Measurements from ENCODE around the gene DNLZ. TPM values are rescaled to one million over a fixed set of nuclear protein-coding genes. Genes with fewer than 3 reads are reported as not detected.
A peak's percentile ranks its signal among the peaks of the same experiment; 100 is the strongest.

The DNLZ gene
- total and polyA plus RNA-seq, 7 donors = 8.4 to 41.9 (median 19.7) TPM

DNA sequence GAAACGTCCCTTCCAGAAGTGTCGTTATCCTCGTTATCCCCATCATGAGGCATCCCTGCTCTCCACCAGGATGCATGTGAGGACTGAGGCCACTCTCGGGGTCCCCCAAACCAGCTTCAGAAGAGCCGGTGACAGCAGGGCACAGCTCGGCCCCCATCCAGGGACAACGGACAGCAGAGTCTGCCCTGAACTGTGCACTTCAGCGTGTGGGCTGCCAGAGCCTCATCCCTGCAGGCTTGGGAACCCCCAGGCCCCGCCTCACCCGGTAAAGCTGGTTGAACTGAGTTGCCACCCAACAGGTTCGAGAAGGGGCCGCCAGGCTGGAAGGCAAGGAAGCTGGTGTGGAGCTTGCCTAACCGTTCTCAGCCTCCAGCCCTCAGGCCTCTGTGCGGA lies 10.6 kb upstream of the DNLZ start:
- H3K4me3 ChIP-seq = no peak overlapping the region
- 82 to 91% methylated on average over 14 of the region's 14 CpGs for WGBS, 2 donors
- TF ChIP-seq, protein P1, sequence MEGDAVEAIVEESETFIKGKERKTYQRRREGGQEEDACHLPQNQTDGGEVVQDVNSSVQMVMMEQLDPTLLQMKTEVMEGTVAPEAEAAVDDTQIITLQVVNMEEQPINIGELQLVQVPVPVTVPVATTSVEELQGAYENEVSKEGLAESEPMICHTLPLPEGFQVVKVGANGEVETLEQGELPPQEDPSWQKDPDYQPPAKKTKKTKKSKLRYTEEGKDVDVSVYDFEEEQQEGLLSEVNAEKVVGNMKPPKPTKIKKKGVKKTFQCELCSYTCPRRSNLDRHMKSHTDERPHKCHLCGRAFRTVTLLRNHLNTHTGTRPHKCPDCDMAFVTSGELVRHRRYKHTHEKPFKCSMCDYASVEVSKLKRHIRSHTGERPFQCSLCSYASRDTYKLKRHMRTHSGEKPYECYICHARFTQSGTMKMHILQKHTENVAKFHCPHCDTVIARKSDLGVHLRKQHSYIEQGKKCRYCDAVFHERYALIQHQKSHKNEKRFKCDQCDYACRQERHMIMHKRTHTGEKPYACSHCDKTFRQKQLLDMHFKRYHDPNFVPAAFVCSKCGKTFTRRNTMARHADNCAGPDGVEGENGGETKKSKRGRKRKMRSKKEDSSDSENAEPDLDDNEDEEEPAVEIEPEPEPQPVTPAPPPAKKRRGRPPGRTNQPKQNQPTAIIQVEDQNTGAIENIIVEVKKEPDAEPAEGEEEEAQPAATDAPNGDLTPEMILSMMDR (IDR thresholded peaks at IDR 0.05) = no peak
- TF ChIP-seq EP300 (IDR thresholded peaks at IDR 0.05) (no peak), POLR2A (IDR thresholded peaks at IDR 0.05) (no peak), POLR2AphosphoS5 (IDR thresholded peaks at IDR 0.05) (no peak)
- no peak for DNase-seq
- no peaks in the 10 kb centered on the region for H3K9me3 ChIP-seq
- H3K4me1 ChIP-seq = peaks cover 0 to 8% (median 0%) of the 10 kb centered on the region in 4 donors
- no peak overlapping the region for H3K27ac ChIP-seq
- H3K27me3 ChIP-seq = no peaks in the 10 kb centered on the region
- H3K36me3 ChIP-seq = peaks cover 0 to 10% (median 0%) of the 10 kb centered on the region in 4 donors
- intact Hi-C loops (cut with DNase I) = no loop called here

DNA sequence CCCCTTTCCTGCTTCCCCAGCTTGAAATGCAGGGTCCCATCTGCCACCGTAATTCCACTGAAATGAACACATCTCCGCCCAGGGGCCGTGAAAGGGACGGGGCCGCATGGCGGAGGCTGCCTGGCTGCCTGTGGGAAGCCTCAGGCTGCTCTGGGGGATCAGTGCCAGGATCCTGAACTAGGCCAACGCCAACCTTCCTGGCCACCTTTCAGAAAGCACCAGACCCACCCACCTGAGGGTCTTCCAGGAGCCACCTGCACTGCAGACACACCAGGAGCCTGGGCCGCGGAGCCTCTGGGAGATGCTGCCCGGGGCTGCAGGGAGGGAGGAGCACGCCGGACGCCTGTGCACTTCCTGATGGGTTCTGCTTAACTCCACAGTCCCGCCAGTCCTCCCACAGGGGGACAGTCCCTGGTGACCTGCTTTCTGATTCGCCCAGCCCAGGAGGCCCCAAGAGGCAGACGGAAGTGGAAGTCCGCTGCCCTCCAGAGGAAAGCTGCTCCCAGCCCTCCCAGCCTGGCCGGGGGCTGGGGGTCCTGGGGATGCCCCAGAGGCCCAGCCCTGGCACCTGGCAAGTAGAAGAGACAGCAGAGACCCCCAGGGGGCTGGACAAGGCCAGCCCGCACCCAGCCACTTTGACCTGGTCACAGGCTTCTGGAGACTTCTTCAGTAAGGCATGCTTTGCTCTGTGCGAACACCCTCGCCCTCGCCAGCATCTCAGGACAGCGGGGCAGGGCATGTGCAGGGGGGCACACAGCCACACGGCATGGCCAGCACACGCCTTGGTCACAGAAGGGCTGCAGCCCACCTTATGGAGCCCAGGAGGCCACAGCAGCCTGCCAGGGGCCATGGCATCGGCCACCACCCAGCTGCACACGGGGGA lies 10.0 kb upstream of the DNLZ start, which contains the start of gene CARD9:
CARD9 (minus strand) TSS at position 370 of the 883 bp plus-strand sequence. CDS start 1,591 bp downstream, outside the sequence.
- WGBS, 2 donors = 62 to 71% methylated on average over 27 of the region's 27 CpGs

DNA sequence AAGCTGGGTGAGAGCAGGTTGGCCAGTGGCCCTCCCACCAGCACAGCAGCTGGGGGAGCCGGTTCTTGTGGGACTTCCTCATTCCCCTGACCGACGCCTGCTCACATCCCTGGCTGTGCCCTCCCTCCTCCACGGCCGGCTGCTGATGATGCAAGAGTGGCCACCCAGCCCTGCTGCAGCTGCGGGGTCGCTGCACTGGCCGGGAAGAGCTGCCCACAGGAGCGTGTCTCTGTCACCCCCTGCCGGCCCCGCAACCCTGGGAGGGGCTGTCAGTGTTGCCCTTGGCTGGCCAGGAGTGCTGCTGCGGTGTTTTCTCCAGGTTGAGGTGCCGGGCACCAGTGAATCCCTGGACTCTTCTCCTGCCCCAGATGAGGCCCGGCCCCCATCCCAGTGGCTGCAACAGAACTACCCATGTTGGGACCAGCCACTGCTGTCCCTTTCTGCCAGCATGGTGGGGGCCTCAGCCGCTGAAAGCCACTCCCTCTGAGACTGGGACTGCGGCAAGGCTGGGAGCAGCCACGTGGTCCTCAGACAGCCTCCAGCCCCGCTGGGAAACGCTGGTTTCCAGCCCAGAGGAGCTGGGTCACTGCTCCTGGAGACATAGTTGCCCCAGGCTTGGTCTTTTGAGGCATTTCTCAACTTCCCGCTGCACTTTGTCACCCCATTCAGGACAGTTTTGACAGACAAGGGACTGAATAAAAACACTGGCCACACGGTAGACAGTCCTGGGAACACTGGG lies 9.2 kb upstream of the DNLZ start:
- Histone ChIP-seq H3K27ac (peak overlapping the region in 1 of 4 donors; percentile 15), H3K36me3 (no peaks in the 10 kb centered on the region), H3K9me3 (no peaks in the 10 kb centered on the region), H3K4me3 (peak overlapping the region in 2 of 4 donors; percentile 22 to 25), H3K4me1 (peaks cover 0 to 8% (median 0%) of the 10 kb centered on the region in 4 donors), H3K27me3 (no peaks in the 10 kb centered on the region)
- 11 to 13% methylated on average over 21 of the region's 21 CpGs for WGBS, 2 donors
- DNase-seq = peak; percentile 82
- TF ChIP-seq, protein P1 (IDR thresholded peaks at IDR 0.05) = no peak
- peak in 1 of 4 donors; percentile 9 for TF ChIP-seq POLR2AphosphoS5 (IDR thresholded peaks at IDR 0.05)
- intact Hi-C loops (cut with DNase I) = no loop called here

More for the DNA sequence above, 10.0 kb upstream of the DNLZ start, which contains the start of gene CARD9:
- DNase-seq = peak; percentile 77
- Histone ChIP-seq H3K4me1 (peaks cover 0 to 8% (median 0%) of the 10 kb centered on the region in 4 donors), H3K9me3 (no peaks in the 10 kb centered on the region), H3K27ac (peak within 1 kb of the TSS in 1 of 4 donors; percentile 15), H3K27me3 (no peaks in the 10 kb centered on the region), H3K36me3 (peaks cover 0 to 3% (median 0%) of the 10 kb centered on the region in 4 donors), H3K4me3 (peak within 1 kb of the TSS in 2 of 4 donors; percentile 22 to 25)
- TF ChIP-seq EP300 (IDR thresholded peaks at IDR 0.05) (no peak), POLR2A (IDR thresholded peaks at IDR 0.05) (no peak), POLR2AphosphoS5 (IDR thresholded peaks at IDR 0.05) (no peak)
- TF ChIP-seq, protein P1 (IDR thresholded peaks at IDR 0.05) = no peak
- intact Hi-C loops (cut with DNase I) = no loop called here

DNA sequence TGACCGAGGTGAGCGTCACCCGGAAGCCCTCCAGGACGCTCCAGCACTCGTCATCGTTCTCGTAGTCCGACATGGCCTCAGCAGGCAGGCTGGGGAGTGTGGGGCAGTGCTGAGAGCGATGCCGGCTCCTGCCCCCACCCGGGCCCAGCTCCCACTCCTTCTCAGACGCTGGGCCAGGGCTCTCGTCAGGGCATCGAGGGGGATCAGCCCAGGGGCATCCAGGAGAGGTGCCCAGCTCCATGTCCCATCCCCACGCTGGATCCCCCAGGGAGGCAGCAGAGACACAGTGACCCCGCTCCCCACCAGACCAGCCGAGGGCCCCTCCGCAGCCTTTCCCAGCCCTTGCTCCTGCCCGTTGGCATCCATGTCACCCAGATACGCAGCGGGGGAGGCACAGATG lies 8.5 kb upstream of the DNLZ start:
- Histone ChIP-seq H3K27me3 (no peaks in the 10 kb centered on the region), H3K27ac (no peak overlapping the region), H3K9me3 (no peaks in the 10 kb centered on the region), H3K36me3 (no peaks in the 10 kb centered on the region), H3K4me3 (no peak overlapping the region), H3K4me1 (peaks cover 0 to 8% (median 0%) of the 10 kb centered on the region in 4 donors)
- intact Hi-C loops (cut with DNase I) = no loop called here
- no peak for TF ChIP-seq POLR2A (IDR thresholded peaks at IDR 0.05)
- TF ChIP-seq EP300 (IDR thresholded peaks at IDR 0.05) = no peak
- TF ChIP-seq, protein P1 (IDR thresholded peaks at IDR 0.05) = no peak
- no peak for TF ChIP-seq POLR2AphosphoS5 (IDR thresholded peaks at IDR 0.05)
- WGBS, 2 donors = 86 to 92% methylated on average over 21 of the region's 21 CpGs
- DNase-seq = no peak

Data from sigmoid colon (tissue), 7 donors.